Measurements from ENCODE around the gene MYH9.
A peak's percentile ranks its signal among the peaks of the same experiment; 100 is the strongest.
"Not testable (repeated sequence)": the region's sequence is repeated elsewhere in the genome, so short reads cannot be mapped to it uniquely, and the experiment has no call there.

MYH9 gene

GRCh38 chr22:36419177-36419911 is 31.6 kb upstream of the MYH9 start:
- DNase-seq (ENCODE audit: low spot score), result no peak
- Histone ChIP-seq H3K4me3 (peak overlapping the region; percentile 18), H3K27ac (peak overlapping the region; percentile 19 to 52)
- TF ChIP-seq CTCF (IDR thresholded peaks at IDR 0.05), result no peak

- H3K27ac ChIP-seq, result no peak overlapping the region
- no peak for TF ChIP-seq CTCF (IDR thresholded peaks at IDR 0.05)
- no peak for DNase-seq (ENCODE audit: low spot score)
These were observed 29.5 kb upstream of the MYH9 start for GRCh38 chr22:36417281-36417686.

GRCh38 chr22:36415415-36416168 is 27.8 kb upstream of the MYH9 start:
- DNase-seq (ENCODE audit: low spot score), result no peak
- Histone ChIP-seq H3K4me3 (no peak overlapping the region), H3K27ac (no peak overlapping the region)
- TF ChIP-seq CTCF (IDR thresholded peaks at IDR 0.05), result no peak

More at GRCh38 chr22:36417281-36417686, 29.5 kb upstream of the MYH9 start:
- no peak overlapping the region for H3K4me3 ChIP-seq

GRCh38 chr22:36413022-36413775 is 25.4 kb upstream of the MYH9 start:
- DNase-seq (ENCODE audit: low spot score), result no peak
- TF ChIP-seq CTCF (IDR thresholded peaks at IDR 0.05), result no peak
- H3K4me3 ChIP-seq, result no peak overlapping the region
- no peak overlapping the region for H3K27ac ChIP-seq

GRCh38 chr22:36411589-36412258 is 24.0 kb upstream of the MYH9 start:
- TF ChIP-seq CTCF (IDR thresholded peaks at IDR 0.05), result no peak
- no peak for DNase-seq (ENCODE audit: low spot score)
- Histone ChIP-seq H3K27ac (no peak overlapping the region), H3K4me3 (no peak overlapping the region)

- DNase-seq (ENCODE audit: low spot score), result no peak
- H3K27ac ChIP-seq, result peak overlapping the region in 1 of 2 donors; percentile 55
- TF ChIP-seq CTCF (IDR thresholded peaks at IDR 0.05), result no peak
- H3K4me3 ChIP-seq, result peak overlapping the region; percentile 54
These were observed 22.4 kb upstream of the MYH9 start for GRCh38 chr22:36409911-36410756.

- not testable (repeated sequence) for DNase-seq (ENCODE audit: low spot score); H3K27ac ChIP-seq
- peak overlapping the region; percentile 54 for H3K4me3 ChIP-seq
These were observed 21.8 kb upstream of the MYH9 start for GRCh38 chr22:36409554-36409910.

Measured in coronary artery (tissue), 2 donors.